Measurements from ENCODE around the gene PRKCB. TPM values are rescaled to one million over a fixed set of nuclear protein-coding genes. Genes with fewer than 3 reads are reported as not detected.

PRKCB gene
- polyA plus RNA-seq, 2 of the 4 experiments (the other 2 are of a cell fraction), result 0.09 to 0.22 TPM

GRCh38 chr16:23966597-23967394, 131.0 kb downstream of the PRKCB start:
- 20% methylated on average over 10 of the region's 10 CpGs for WGBS (ENCODE audit: missing lambda C conversion rate)
- ChIA-PET POLR2A (no interaction called here), CTCF (interaction anchor here (0.8 kb wide), 1 partner anchor 165 kb away, joined by 3 read pairs; no protein-coding TSS in a partner anchor)
- Histone ChIP-seq H3K4me1 (no peaks in the 10 kb centered on the region), H3K27ac (no peak overlapping the region), H3K4me3 (no peak overlapping the region), H3K4me2 (no peak overlapping the region), H3K9me3 (no peaks in the 10 kb centered on the region)
- ATAC-seq, result no peak
- FAIRE-seq, result no peak
- no peak for TF ChIP-seq CHD4 (IDR thresholded peaks at IDR 0.05; ENCODE audit: borderline replicate concordance)
- TF ChIP-seq RFX5 (IDR thresholded peaks at IDR 0.05), result no peak
- no peak for TF ChIP-seq FOSL2 (IDR thresholded peaks at IDR 0.05)
- no peak for TF ChIP-seq FOSL2 (CRISPR knock-in tag; IDR thresholded peaks at IDR 0.05)
- TF ChIP-seq REST (IDR thresholded peaks at IDR 0.05), result no peak
- TF ChIP-seq MAX (IDR thresholded peaks at IDR 0.05), result no peak
- no peak for TF ChIP-seq NR3C1 (IDR thresholded peaks at IDR 0.05)
- no peak for DNase-seq (ENCODE audit: low read depth in 1 of 2, low spot score in 1 of 2)

GRCh38 chr16:23967775-23968174, 132.0 kb downstream of the PRKCB start:
- Histone ChIP-seq H3K4me3 (no peak overlapping the region), H3K4me1 (no peaks in the 10 kb centered on the region), H3K27ac (no peak overlapping the region), H3K4me2 (no peak overlapping the region), H3K9me3 (no peaks in the 10 kb centered on the region)
- no peak for ATAC-seq
- no peak for FAIRE-seq
- POLR2A ChIA-PET, result no interaction called here
- WGBS (ENCODE audit: missing lambda C conversion rate), result 25% methylated on average over 6 of the region's 6 CpGs
- CTCF ChIA-PET, result no interaction called here
- DNase-seq (ENCODE audit: low read depth in 1 of 2, low spot score in 1 of 2), result no peak
- TF ChIP-seq ELK1 (IDR thresholded peaks at IDR 0.05; ENCODE audit: low read depth, low read length), result no peak
- TF ChIP-seq CTCF (IDR thresholded peaks at IDR 0.05), result no peak
- no peak for TF ChIP-seq NPAS2 (CRISPR knock-in tag; IDR thresholded peaks at IDR 0.05; ENCODE audit: borderline replicate concordance)
- no peak for TF ChIP-seq HMGXB4 (CRISPR knock-in tag; IDR thresholded peaks at IDR 0.05; ENCODE audit: borderline replicate concordance)
- TF ChIP-seq CHD4 (IDR thresholded peaks at IDR 0.05; ENCODE audit: borderline replicate concordance), result no peak
- no peak for TF ChIP-seq BHLHE40 (IDR thresholded peaks at IDR 0.05; ENCODE audit: low read depth, low read length)
- TF ChIP-seq POLR2A (IDR thresholded peaks at IDR 0.05; ENCODE audit: low read length), result no peak
- no peak for TF ChIP-seq FOXS1 (CRISPR knock-in tag; IDR thresholded peaks at IDR 0.05)
- no peak for TF ChIP-seq REST (IDR thresholded peaks at IDR 0.05)
- no peak for TF ChIP-seq NFE2L2 (conservative IDR thresholded peaks at IDR 0.05; ENCODE audit: low read length)
- TF ChIP-seq RNF2 (IDR thresholded peaks at IDR 0.05; ENCODE audit: borderline replicate concordance, low read depth), result no peak
- TF ChIP-seq HES2 (IDR thresholded peaks at IDR 0.05), result no peak
- no peak for TF ChIP-seq MAFK (IDR thresholded peaks at IDR 0.05; ENCODE audit: partially characterized antibody)
- no peak for TF ChIP-seq ZFP36 (IDR thresholded peaks at IDR 0.05; ENCODE audit: borderline replicate concordance, partially characterized antibody)
- TF ChIP-seq ZSCAN20 (CRISPR knock-in tag; IDR thresholded peaks at IDR 0.05), result no peak
- TF ChIP-seq ATOH8 (CRISPR knock-in tag; IDR thresholded peaks at IDR 0.05; ENCODE audit: low read depth), result no peak
- TF ChIP-seq RFX5 (IDR thresholded peaks at IDR 0.05), result no peak
- TF ChIP-seq ESRRA (IDR thresholded peaks at IDR 0.05; ENCODE audit: borderline replicate concordance, low read length), result no peak

Data from A549 (cell line).